ENCODE data around the gene HERC6.
"Not testable (repeated sequence)": the region's sequence is repeated elsewhere in the genome, so short reads cannot be mapped to it uniquely, and the experiment has no call there.

Gene HERC6

GRCh38 chr4:88390128-88390527 lies 11.5 kb downstream of the HERC6 start:
- DNase-seq (ENCODE audit: low read depth in 1 of 2, low spot score in 1 of 2), result no peak

- no peak for DNase-seq (ENCODE audit: low read depth in 1 of 2, low spot score in 1 of 2)
Observed at GRCh38 chr4:88391703-88392102, 13.1 kb downstream of the HERC6 start.

DNA sequence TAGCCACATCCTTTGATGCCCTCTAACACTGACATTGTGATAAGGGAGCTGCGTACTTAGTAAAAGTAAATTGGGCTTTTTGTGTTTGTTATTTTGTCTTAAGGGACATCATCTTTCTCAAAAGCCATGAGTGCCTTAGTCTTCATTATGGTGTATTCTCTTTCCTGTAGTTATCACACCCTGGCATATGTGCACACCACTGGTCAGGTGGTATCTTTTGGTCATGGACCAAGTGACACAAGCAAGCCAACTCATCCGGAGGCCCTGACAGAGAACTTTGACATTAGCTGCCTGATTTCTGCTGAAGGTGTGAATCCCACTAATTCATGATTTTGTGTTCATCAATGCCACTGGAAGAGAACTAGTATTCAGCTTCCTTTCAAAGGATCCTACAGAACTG lies 18.0 kb downstream of the HERC6 start:
- no peak for DNase-seq (ENCODE audit: low read depth in 1 of 2, low spot score in 1 of 2)

- DNase-seq (ENCODE audit: low read depth in 1 of 2, low spot score in 1 of 2), result no peak
Observed at GRCh38 chr4:88398381-88398780, 19.7 kb downstream of the HERC6 start.

DNA sequence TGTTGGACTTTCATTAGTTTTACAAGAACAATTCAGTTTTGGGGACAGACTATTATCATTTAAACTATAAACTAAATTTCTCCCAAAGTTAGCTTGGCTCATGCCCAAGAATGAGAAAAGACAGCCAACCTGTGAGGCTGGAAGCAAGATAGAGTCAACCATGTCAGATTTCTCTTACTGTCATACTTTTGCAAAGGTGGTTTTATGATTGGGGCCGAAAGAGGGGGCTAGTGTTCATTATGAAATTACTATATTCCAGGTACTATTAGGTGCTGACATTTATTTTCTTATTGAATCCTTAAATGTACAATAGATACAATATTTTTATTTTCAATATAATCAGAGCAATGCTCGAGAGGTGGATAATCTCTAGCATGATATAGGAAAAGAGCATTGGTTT lies 30.6 kb downstream of the HERC6 start:
- DNase-seq (ENCODE audit: low read depth in 1 of 2, low spot score in 1 of 2), result no peak

GRCh38 chr4:88409789-88410188 lies 31.1 kb downstream of the HERC6 start:
- no peak for DNase-seq (ENCODE audit: low read depth in 1 of 2, low spot score in 1 of 2)

GRCh38 chr4:88411491-88412096 lies 32.9 kb downstream of the HERC6 start:
- DNase-seq (ENCODE audit: low read depth in 1 of 2, low spot score in 1 of 2), result no peak

GRCh38 chr4:88413801-88414200 lies 35.1 kb downstream of the HERC6 start:
- no peak for DNase-seq (ENCODE audit: low read depth in 1 of 2, low spot score in 1 of 2)

- no peak for DNase-seq (ENCODE audit: low read depth in 1 of 2, low spot score in 1 of 2)
Observed at GRCh38 chr4:88414755-88415154, 36.1 kb downstream of the HERC6 start.

- DNase-seq (ENCODE audit: low read depth in 1 of 2, low spot score in 1 of 2), result no peak
Observed at GRCh38 chr4:88415982-88416381, 37.3 kb downstream of the HERC6 start.

DNA sequence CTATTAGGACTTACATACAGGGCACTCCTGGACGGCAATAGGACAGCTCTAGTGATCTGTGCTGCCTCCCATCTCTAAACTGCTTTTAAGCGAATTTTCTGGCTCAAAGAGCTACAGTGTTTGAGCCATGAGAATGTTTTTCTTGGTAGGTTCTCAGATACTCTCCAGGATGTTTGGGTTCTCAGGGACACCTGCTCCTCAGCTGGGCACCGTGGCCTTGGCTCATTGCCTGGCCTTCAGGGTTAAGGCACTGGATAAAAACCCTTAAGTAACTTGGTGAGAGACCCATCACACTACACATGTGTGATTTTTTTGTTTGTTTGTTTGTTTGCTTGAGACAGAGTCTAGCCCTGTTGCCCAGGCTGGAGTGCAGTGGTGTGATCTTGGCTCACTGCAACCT lies 39.8 kb downstream of the HERC6 start:
- DNase-seq (ENCODE audit: low read depth in 1 of 2, low spot score in 1 of 2), result no peak

DNA sequence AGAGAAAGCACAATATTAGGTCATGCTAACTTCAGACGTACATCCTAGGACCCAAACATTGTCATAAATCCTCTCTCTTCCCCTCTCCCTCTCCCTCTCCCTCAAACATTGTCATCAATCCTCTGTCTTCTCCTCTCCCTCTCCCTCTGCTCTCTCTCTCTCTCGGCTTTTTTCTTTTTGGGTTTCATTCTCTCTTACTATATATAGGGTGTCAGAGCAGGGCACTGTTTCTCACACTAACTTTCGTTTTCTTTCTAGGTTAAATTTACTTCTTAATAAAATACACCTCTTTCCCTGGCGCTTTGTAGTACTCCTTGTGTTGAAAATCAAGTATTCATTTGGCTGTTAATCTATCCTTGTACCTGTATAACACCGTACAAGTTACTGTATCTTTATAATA lies 41.2 kb downstream of the HERC6 start:
- no peak for DNase-seq (ENCODE audit: low read depth in 1 of 2, low spot score in 1 of 2)

- no peak for DNase-seq (ENCODE audit: low read depth in 1 of 2, low spot score in 1 of 2)
Observed at GRCh38 chr4:88420844-88421243, 42.2 kb downstream of the HERC6 start.

DNA sequence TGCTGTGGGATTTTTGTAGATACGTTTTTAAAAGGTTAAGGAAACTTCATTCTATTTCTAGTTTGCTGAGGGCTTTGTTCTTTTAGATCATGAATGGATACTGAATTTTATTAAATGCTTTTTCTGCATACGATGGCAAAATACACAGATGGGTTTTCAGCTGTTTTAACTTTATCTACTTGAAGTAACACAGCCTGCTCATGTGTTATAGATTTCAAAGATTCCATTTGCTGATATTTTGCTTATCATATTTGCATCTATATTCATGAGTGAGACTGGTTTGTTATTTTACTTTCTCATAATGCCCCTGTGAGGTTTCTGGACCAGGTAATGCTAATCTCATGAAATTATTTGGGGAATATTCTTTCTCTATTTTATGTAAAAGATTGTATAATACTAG lies 43.8 kb downstream of the HERC6 start:
- no peak for DNase-seq (ENCODE audit: low read depth in 1 of 2, low spot score in 1 of 2)

- no peak for DNase-seq (ENCODE audit: low read depth in 1 of 2, low spot score in 1 of 2)
Observed at GRCh38 chr4:88429401-88429800, 50.7 kb downstream of the HERC6 start.

- DNase-seq (ENCODE audit: low read depth in 1 of 2, low spot score in 1 of 2), result no peak
Observed at GRCh38 chr4:88435987-88436693, 57.5 kb downstream of the HERC6 start.

- not testable (repeated sequence) for DNase-seq (ENCODE audit: low read depth in 1 of 2, low spot score in 1 of 2)
Observed at GRCh38 chr4:88437873-88438272, 59.2 kb downstream of the HERC6 start.

DNA sequence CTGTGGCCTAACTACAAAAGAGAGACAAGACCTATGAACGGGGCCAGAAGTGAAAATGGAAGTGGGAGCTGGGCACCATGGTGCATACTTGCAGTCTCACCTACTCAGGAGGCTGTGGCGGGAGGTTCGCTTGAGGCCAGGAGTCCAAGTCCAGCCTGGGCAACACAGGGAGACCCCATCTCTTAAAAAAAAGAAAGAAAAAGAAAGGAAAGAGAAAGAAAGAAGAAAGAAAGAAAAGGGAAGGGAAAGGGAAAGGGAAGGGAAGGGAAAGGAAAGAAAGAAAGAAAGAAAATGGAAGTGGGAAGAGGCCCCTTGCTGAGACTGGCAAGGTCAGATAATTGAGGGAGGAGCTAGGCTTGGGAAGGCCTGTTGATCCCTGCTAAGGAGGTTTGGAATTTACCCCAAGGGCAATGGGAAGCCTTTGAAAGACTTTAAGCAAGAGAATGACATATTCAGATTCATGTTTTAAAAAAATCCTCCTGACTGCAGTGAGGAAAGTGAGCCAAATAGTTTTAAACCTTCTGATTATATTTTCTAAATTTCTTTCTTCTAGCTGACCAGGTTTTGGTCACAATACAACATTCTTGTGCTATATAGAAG lies 60.6 kb downstream of the HERC6 start:
- DNase-seq (ENCODE audit: low read depth in 1 of 2, low spot score in 1 of 2), result no peak

DNA sequence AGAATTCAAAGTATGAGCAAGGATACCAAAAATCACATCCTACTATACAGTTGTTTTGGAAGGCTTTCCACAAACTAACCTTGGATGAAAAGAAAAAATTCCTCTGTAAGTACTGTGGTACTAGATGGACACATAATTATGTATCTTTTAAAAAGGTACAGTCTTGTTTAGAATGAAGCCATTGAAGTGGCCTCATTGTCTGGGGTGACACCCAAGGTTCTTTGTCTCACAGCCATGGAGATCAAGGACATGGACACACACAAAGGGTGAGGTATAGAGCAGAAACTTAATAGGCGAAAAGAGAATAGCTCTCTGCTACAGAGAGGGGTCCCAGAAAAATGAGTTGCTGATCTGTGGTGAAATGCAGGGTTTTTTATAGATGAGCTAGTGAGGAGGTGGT lies 61.5 kb downstream of the HERC6 start:
- no peak for DNase-seq (ENCODE audit: low read depth in 1 of 2, low spot score in 1 of 2)

GRCh38 chr4:88441696-88442095 lies 63.0 kb downstream of the HERC6 start:
- no peak for DNase-seq (ENCODE audit: low read depth in 1 of 2, low spot score in 1 of 2)

DNA sequence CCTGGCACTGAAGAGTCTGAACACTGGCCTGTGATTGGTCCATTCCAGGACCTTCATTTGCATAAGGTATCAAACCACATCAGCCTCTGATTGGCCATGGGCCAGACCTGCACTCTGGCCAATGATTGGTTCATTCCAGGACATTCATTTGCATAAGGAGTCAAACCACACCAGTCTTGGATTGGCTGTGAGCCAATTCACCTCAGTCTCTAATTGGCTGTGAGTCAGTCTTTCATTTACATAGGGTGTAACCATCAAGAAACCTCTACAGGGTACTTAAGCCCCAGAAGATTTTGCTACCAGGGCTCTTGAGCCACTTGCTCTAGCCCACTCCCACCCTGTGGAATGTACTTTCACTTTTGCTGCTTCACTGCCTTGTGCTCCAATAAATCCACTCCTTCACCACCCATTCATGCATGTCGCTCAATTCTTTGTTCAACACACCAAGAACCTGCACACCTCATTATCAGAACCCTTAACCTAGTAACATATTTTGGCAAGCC lies 64.1 kb downstream of the HERC6 start:
- DNase-seq (ENCODE audit: low read depth in 1 of 2, low spot score in 1 of 2), result no peak

GRCh38 chr4:88443486-88443885 lies 64.8 kb downstream of the HERC6 start:
- no peak for DNase-seq (ENCODE audit: low read depth in 1 of 2, low spot score in 1 of 2)

GRCh38 chr4:88445252-88445651 lies 66.6 kb downstream of the HERC6 start:
- DNase-seq (ENCODE audit: low read depth in 1 of 2, low spot score in 1 of 2), result no peak
